Measurements from ENCODE around the gene CDCA7.
"Not testable (repeated sequence)": the region's sequence is repeated elsewhere in the genome, so short reads cannot be mapped to it uniquely, and the experiment has no call there.

CDCA7 gene

DNA sequence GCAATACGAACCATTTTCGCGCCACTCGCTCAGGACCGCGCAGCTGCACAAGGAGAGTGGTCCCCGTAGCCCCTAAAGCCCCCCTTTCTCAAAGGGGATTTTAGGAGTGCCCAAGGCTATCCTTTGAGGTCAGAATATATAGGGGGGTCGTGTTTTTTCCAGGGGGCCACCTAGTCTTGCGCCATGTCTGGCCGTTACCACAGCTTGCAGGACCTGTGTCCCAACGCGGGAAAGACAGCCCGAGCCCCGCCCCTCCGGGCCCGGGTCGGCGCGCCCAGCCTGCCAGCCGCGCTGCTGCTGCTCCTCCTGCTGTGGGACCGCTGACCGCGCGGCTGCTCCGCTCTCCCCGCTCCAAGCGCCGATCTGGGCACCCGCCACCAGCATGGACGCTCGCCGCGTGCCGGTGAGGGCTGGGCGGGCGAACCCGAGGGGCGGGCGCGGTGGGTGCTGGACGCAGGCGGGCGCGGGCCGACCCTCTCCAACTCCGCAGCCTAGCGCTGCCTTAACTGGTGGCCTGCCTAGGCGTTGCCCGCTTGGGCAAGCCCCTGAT is at the start of gene CDCA7:
Gene CDCA7 (plus strand): TSS at position 291 of the 550 bp plus-strand sequence. CDS start 92 bp downstream, at position 383.
- DNase-seq (ENCODE audit: low read depth): peak; percentile 38

DNA sequence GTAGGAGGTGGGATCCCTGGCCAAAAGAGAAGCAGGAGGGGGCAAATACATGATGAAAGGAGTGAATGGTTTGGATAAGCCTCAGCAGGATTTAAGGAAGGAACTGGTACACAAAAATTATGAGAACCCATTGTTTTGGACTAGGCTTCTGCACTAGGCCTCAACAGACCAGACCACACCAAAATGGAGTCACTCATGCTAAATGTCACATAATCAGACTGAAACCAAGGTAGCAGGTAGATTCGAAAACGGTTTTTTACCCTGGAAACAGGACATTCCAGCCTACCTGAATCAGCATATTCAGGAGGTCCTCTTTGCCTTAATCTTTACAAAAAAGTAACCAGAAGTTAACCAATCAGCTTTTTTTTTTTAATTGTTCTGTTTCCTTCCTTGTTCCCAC is 49.4 kb upstream of the CDCA7 start:
- DNase-seq (ENCODE audit: low read depth): no peak

DNA sequence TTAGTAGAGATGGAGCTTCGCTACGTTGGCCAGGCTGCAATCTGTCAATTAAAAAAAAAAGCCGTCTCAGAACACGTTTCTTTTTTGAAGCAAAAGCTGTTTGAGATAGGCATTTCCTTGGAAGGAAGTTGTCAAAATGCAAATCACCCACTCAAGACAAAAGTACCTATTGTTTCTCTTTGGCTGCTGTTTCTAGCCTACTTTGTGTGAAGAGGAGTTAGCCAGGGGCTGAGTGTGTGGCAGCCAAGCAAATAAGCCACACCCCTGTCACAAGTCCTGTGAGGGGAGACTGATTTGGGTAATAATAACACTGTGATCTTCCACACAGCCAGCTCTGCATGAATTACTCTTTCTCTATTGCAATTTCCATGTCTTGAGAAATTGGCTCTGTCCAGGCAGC is 47.4 kb upstream of the CDCA7 start:
- DNase-seq (ENCODE audit: low read depth): no peak

DNA sequence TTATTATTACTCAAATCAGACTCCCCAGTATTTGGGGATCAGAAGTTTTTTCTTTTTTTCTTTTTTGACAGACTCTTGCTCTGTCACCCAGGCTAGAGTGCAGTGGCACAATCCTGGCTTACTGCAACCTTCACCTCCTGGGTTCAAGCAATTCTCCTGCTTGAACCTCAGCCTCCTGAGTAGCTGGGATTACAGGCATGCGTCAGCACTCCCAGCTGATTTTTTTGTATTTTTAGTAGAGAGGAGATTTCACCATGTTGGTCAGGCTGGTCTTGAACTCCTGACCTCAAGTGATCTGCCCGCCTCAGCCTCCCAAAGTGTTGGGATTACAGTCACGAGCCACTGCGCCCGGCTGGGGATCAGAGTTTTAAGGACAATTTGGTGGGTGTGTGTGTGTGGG is 45.3 kb upstream of the CDCA7 start:
- not testable (repeated sequence) for DNase-seq (ENCODE audit: low read depth)

DNA sequence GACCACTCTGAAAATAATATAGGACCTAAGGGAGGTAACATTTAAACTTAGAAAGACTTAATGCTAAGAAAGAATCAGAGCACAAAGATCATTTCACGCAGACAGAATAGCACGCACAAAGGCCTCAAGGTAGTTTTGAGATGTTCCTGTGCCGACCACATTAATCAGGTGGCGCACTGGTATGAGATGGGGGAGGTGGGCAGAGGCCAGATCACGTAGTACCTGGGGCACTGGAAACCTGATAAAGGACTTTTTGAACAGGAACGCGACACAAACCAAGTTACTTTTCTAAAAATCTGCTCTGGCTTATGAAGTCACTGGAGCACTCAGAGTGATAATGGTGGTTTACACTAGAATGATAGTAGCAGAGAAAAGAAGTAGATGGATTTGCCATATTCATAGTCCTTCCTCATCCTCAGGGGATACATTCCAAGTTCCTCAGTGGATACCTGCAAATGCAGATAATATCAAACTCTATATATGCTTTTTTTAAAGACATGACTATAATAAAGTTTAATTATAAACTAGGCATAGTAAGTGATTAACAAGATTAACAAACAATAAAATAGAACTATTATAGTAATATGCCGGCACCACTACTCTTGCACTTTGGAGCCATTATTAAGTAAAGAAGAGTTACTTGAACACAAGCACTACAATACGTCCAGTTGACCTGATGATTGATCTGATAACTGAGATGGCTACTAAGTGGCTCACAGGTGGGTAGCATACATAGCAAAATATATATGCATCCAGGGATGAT is 42.6 kb upstream of the CDCA7 start:
- DNase-seq (ENCODE audit: low read depth): no peak

DNA sequence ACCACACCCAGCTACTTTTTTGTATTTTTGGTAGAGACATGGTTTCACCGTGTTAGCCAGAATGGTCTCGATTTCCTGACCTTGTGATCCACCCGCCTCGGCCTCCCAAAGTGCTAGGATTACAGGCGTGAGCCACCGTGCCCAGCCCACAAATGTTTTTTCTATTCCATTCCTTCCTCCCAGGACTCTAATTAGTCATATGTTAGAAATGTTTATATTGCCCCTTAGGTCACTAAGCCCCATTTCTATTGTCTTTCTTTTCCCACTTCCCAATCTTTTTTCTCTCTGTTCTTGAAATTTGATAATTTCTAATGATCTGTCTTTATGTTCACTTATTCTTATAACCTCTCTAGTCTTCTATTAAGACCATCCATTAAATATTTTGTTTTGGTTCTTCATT is 31.3 kb upstream of the CDCA7 start:
- DNase-seq (ENCODE audit: low read depth): no peak

DNA sequence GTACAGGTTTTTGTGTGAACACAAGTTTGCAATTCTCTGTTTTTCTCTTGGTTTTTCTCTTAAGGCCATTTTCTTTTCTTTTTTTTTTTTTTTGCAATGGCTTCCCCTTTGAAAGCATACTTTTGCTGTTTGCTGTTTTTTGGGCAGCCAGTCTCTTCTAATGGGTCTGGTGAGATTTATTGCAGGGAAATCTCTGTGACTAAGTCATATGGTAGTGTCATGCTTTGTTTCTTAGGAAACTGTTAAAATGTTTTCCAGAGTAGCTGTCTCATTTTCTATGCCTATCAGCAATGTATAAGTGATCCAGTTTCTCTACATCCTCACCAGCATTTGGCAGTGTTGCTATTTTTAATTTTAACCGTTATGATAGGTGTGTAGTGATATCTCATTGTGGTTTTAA is 27.9 kb upstream of the CDCA7 start:
- no peak for DNase-seq (ENCODE audit: low read depth)

DNA sequence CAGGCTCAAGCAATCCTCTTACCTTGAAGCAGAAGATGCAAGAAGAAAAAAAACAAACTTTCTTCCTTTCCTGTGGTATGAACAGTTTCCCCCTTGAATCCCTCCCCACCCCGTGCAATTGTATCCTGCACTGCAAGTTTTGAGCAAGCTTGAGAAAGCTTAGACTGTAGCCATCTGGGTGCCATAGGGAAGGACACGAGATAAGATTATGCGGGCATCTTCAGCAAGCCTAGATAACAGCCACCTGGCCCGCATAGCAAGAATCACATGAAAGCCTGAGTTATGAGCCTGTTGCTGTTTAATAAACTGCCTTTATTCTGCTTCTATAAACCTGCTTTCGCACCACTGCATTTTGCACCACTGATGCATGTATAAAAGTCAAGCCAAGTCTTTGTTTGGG is 27.3 kb upstream of the CDCA7 start:
- no peak for DNase-seq (ENCODE audit: low read depth)

DNA sequence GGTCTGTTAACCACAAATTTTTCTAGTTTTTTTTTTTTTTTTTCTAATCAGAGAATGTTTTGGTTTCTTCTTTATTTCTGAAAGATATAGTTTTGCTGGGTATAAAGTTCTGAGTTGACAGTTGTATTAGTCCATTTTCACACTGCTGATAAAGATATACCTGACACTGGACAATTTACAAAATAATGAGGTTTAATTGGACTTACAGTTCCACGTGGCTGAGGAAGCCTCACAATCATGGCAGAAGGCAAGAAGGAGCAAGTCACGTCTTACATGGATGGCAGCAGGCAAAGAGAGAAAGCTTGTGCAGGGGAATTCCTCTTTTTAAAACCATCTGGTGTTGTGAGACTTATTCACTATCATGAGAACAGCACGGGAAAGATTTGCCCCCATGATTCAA is 21.7 kb upstream of the CDCA7 start:
- DNase-seq (ENCODE audit: low read depth): not testable (repeated sequence)

DNA sequence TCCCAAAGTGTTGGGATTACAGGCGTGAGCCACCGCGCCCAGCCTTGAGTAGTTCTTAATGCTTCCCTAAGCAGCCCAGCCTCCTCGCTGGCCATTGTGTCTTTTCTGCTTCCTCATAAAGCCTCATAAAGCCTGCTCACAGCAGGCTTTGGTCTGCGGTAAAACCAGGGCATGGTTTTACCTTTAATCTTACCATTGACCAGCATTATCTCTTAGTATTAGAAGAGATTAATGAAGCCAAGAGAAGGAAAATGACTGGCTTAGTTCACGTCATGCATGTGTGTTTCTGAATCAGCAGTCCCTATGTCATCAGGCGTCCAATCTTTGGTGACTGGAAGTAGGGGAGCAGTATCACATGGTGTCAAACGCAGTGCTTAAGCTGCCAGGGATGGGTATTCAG is 14.9 kb upstream of the CDCA7 start:
- DNase-seq (ENCODE audit: low read depth): no peak

DNA sequence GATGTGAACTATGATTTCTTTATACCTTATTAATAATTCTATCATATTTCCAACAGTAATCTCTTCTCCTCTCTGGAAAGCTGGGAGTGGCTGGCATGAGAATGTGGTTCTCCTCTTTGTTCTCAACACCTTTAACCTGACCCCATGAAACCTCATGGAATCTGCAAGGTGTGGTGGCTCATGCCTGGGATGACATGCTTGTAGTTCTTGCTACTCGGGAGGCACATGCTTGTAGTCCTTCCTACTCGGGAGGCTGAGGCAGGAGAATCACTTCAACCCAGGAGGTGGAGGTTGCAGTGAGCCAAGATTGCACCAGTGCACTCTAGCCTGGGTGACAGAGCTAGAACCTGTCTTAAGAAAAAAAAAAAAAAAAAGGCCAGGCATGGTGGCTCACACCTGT is 10.8 kb upstream of the CDCA7 start:
- DNase-seq (ENCODE audit: low read depth): no peak

DNA sequence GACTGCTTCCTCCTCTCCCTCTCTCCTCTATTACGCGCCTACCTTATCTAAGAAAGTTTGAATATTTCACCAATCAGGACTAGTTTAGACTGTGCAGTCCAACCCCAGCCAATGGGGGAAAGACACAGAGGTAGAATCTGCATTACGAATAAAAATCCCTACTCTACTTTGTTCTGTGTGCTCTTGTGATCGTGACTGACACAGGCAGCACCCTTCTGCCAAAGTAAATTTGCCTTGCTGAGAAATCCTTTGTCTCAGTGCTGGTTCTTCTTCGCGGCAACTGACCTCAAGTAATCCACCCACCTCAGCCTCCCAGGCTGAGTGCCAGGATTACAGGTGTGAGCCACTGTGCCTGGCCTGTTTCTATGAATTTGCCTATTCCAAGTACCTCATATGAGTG is 8.6 kb upstream of the CDCA7 start:
- DNase-seq (ENCODE audit: low read depth): no peak

DNA sequence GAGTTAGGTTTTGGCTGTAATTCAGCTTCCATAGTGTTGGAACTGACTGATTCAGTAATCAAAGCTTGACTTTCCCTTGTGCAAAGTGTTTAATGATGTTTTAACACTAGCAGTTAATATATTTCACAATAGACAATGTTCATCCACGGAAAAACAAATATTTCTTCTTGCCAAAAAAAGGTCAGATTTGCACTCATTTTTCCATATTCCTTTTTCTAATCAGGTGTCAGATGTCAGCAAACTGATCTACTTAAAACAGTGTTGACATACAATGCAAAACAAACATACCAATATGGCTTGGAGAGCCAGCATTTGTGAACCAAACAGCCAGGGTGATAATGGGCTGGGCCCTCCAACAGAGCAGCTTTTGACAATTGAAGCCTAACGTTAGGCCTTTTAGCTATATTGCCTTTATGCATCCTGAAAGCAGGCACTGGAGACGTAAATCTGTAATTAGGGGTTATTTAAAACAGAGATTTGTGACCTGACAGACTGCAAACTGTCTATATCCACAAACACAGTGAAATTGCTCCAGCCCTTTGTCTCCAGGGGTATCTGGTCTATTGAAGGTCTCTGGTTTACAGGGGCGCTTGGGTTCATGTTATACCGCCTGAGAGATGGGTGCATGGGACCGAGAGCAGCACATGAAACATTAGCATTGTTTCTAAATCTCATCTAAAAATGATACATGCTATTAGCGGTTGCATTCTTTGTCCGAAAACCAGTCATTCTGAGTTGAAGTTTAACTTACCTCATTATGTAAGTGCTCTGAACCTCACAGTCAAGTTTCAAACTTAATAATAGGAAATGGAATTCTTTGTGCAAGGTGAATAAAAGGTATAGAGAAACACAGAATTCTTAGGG is 7.1 kb upstream of the CDCA7 start:
- DNase-seq (ENCODE audit: low read depth): no peak

DNA sequence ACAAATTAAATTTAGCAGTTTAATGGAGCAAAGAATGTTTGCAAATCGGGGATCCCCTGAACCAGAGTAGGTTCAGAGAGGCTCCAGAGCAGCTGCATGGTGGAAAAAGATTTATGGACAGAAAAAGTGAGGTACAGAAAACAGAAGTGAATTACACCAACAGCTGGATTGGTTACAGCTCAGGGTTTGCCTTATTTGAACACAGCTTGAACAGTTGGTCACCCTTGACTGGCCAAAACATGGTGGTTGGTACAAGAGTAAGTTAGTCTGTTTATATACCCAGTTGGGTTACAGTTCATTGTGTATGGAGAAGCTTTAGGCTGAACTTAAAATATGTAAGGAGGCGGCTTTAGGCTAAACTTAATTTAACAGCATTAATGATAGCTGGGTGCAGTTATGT is 5.4 kb upstream of the CDCA7 start:
- no peak for DNase-seq (ENCODE audit: low read depth)

DNA sequence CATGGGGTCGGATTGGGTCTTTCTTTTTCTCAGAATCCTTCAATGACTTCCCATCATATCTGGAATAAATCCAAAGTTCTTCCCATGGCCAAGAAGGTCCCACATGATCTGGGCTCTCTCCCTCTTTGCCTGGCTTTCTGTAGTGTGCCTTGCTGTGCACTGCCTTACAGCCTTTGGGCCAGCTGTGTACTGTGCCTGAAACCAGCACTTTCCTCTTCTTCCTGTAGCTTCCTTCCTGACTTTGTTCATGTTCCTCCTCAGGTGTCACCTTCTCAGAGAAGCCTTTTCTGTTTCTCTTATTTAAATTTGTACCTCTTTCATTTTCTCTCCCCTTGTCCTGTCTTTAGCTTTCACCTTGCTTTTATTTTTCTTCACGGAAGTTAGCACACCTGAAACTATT is 4.3 kb upstream of the CDCA7 start:
- DNase-seq (ENCODE audit: low read depth): no peak

DNA sequence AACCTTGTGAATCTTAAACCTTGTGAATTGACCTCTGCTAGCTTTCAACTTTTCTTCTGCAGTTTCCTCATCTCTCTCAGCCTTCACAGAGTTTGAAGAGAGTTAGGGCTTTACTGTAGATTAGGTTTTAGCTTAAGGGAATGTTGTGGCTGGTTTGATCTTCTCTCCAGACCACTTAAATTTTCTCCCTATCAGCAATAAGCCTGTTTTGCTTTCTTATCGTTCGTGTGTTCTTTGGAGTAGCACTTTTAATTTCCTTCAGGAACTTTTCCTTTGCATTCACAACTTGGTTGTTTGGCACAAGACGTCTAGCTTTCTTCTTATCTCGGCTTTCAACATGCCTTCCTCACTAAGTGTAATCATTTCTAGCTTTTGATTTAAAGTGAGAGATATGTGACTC is 2.8 kb upstream of the CDCA7 start:
- DNase-seq (ENCODE audit: low read depth): no peak

DNA sequence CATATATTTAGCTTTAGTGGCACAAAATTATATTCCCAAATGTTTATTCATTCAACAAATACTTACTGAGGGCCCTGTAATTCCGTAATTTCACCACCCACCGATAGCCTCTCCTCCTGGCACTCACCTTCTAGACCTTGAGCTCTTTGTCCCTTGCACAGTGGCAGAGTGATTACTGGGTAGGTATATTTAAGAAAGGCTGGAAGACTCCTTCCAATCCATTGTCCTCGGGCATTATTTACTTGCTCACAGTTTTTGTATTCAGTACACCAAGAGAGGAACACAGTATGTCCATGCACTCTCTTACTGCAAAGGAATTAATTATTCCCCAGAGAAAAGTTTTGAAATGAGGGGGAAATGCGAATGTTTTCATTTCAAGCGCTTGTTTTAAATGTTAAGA is 1.1 kb upstream of the CDCA7 start:
- no peak for DNase-seq (ENCODE audit: low read depth)

DNA sequence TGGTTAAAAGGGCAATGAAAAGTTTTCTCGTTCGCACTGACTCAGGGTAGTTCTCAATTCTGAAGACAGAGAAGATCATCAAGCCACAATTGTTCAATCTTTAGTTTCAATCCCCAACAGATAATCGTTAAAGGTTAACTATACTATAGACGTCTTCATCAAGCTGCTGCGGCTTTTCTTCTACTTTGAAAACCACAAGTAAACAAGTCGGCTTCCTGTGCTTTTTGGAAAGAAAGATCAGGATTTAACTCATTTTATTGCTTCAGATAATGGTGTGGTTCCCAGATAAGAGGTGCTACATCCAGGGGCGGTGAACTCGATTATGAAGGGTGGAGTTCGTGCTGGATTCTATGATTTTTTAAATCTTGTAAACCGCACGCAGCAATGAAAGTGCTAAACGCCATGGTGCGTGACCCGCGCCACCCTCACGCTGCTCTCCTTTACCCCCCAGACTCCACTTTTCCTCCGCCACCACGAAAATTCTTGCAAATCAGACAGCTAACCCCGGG is 545 bp upstream of the CDCA7 start:
- DNase-seq (ENCODE audit: low read depth): no peak

DNA sequence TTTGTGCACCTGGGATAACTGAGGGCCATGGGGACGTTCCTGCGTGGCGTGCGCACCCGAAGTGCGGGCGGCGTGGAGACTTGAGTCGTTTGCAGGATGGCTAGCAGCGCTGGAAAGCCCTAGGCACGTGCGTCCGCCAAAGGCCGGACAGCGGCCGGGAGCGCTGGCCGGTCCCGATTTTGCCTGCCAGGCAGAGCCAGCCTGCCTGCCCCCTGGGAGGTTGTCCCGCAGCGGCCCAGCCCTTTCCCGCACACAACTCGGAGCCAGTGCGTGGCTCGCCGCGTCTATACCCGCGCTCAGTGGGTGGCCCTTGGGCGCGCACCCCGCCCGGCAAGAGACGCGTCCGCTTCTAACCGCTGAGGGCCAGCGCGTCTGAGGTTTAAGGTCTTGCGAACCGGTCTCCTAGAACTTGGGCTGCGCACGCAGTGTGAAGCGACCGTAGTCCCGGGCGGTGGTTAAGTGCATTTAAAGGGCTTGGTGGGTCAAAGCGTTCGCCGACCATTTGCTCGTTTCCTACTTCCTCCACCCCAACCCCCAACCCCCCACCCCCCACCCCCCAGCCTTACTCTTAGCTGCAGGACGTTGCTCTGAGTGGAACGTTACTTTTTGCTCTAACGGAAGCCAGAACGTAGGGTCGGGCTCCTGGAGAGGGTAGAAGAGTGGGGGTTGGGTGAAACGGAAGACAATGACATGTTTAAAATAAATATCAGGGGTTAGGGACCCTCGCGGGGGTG is 627 bp downstream of the CDCA7 start:
- DNase-seq (ENCODE audit: low read depth): peak; percentile 16

DNA sequence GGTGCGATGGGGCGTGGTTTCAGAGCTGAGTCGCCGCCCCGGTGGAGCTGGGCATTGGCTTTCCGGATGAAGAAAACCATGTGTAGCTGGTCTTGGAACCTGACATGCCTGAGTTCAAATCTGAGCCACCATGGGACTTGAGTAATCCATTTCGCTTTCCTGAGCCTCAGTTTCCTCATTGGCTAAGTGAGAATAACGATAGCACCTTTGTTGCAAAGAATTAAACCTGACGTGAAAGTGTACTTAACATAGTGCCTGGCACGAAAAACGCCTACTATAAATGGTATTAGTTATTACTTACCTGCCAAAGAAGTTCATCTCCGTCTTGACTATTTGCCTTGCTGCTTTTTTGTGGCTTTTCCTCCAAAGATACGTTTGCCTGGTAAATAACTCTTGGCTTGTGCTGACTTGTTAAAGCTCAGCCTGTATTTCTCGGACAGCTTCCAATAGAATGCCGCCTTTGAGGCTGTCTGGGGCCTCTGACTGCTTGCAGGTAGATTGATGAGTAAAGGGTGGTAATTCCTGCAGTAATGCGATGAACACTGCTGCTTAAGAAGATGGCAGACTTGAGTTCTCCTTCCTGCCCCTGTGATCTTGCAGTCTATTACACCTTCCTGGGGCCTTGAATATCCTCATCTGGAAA is 1.3 kb downstream of the CDCA7 start:
- DNase-seq (ENCODE audit: low read depth): no peak

DNA sequence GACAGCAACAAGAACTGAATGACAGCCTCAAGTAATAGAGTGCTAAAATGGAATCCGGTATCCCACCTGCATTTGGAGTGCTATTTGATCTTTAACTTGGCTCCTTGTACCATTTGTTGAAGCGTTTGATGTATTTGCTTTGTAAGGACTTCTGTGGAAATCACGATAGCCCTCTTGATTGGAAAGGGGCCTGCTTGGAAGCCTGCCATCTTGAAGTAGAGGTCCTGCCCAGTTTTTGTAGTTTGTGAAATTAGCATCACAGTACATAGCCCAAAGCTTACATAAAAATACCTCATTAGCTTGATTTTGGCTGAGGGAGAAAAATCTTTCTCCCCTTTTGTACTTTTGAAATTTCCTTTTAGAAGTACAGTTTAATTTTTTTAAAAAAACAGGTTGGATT is 2.7 kb downstream of the CDCA7 start:
- DNase-seq (ENCODE audit: low read depth): no peak

DNA sequence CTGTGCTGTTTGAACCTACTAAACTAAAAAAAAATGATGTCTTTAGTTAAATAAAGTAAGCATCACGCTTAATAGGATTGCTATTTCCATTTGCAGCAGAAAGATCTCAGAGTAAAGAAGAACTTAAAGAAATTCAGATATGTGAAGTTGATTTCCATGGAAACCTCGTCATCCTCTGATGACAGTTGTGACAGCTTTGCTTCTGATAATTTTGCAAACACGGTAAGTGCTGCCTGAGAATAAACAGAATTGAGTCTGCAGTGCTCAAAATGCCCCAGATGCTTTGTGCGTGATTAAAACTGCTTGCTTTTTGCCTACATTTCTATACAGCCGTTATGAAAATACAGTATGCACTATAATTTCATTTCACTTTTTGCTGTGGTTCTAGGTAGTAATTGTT is 3.9 kb downstream of the CDCA7 start:
- DNase-seq (ENCODE audit: low read depth): no peak

Measured in stimulated activated CD8-positive, alpha-beta memory T cell treated with anti-CD3 and anti-CD28 coated beads, Interleukin-7, amount 100 ng/mL, for 24 hours (primary cell).